HEK293 (cell line): ENCODE data around the gene PRR33.

Source experiments
- CTCF ChIA-PET: fragments of 350-600 bp; formaldehyde crosslinking; extraction: SDS; loops from one replicate; lab custom pipeline; 2021; ENCODE audit warnings: antibody characterized with exemption; lab: Yijun Ruan, JAX
- POLR2A ChIA-PET: fragments of 300-600 bp; formaldehyde crosslinking; extraction: SDS; loops from one replicate; lab custom pipeline; 2020; ENCODE audit warnings: antibody characterized with exemption, inconsistent platforms; lab: Yijun Ruan, JAX
- H3K27ac ChIP-seq: fragments of 200-500 bp; sonication (Bioruptor generic); 2 replicates; pipeline ENCODE4 v1.5.1; 2014; ENCODE audit warnings: low read depth, low read length, control low read depth, inconsistent platforms; ENCODE audit errors: extremely low read depth
- H3K36me3 ChIP-seq, 2 experiments: fragments of 200-500 bp in 1 of 2; sonication (Bioruptor generic) in 1 of 2; 1 replicate in 1 of 2; 2 replicates in 1 of 2; pipeline ENCODE4 v1.5.1; 2014 to 2017; ENCODE audit warnings: inconsistent platforms in 2 of 2, low read length in 2 of 2; ENCODE audit not compliant: control insufficient read depth in 2 of 2, insufficient read depth in 1 of 2
- H3K4me1 ChIP-seq: fragments of 200-500 bp; sonication (Bioruptor generic); 2 replicates; pipeline ENCODE4 v1.5.1; 2014; ENCODE audit warnings: mild to moderate bottlenecking, low read length, inconsistent platforms; ENCODE audit not compliant: control insufficient read depth, insufficient read depth
- H3K4me3 ChIP-seq: 2 replicates; pipeline ENCODE4 v1.5.1; 2011; ENCODE audit warnings: low read depth, mild to moderate bottlenecking, control low read depth, low read length, moderate library complexity
- H3K9me3 ChIP-seq: fragments of 200-500 bp; sonication (Bioruptor generic); 2 replicates; pipeline ENCODE4 v1.5.1; 2014; ENCODE audit warnings: low read depth, low read length, inconsistent platforms; ENCODE audit not compliant: control insufficient read depth, insufficient read depth
- PBX3 ChIP-seq: sonication (generic); formaldehyde crosslinking; IDR thresholded peaks from 2 replicates; pipeline ENCODE4 v1.8.1; 2022; ENCODE audit warnings: mild to moderate bottlenecking, moderate library complexity, missing genetic modification reagents
- PRDM10 ChIP-seq: fragments of 450-650 bp; formaldehyde crosslinking; IDR thresholded peaks from 2 replicates; pipeline ENCODE4 v1.5.1; 2016; ENCODE audit warnings: missing biosample characterization, missing genetic modification characterization
- SALL2 ChIP-seq: fragments of 450-650 bp; formaldehyde crosslinking; IDR thresholded peaks from 2 replicates; pipeline ENCODE4 v1.5.0; 2017; ENCODE audit warnings: missing biosample characterization, mild to moderate bottlenecking, missing genetic modification characterization, borderline replicate concordance
- ZNF133 ChIP-seq: fragments of 450-650 bp; formaldehyde crosslinking; IDR thresholded peaks from 2 replicates; pipeline ENCODE4 v1.5.1; 2016; ENCODE audit warnings: missing biosample characterization, missing genetic modification characterization
- ZNF148 ChIP-seq: fragments of 450-650 bp; formaldehyde crosslinking; IDR thresholded peaks from 2 replicates; pipeline ENCODE4 v1.5.0; 2017; ENCODE audit warnings: missing biosample characterization, missing genetic modification characterization, borderline replicate concordance
- ZNF202 ChIP-seq: fragments of 450-650 bp; formaldehyde crosslinking; IDR thresholded peaks from 2 replicates; pipeline ENCODE4 v1.5.1; 2016; ENCODE audit warnings: missing biosample characterization, missing genetic modification characterization, borderline replicate concordance
- ZNF366 ChIP-seq: fragments of 450-650 bp; formaldehyde crosslinking; conservative IDR thresholded peaks from 2 replicates; pipeline ENCODE4 v1.5.1; 2016; ENCODE audit warnings: missing biosample characterization, missing genetic modification characterization
- ZNF37A ChIP-seq: fragments of 450-650 bp; IDR thresholded peaks from 2 replicates; pipeline ENCODE4 v1.5.1; 2018; ENCODE audit warnings: missing biosample characterization, missing genetic modification characterization
- ZNF518A ChIP-seq: fragments of 450-650 bp; formaldehyde crosslinking; conservative IDR thresholded peaks from 2 replicates; pipeline ENCODE4 v1.5.1; 2016; ENCODE audit warnings: low read depth, missing biosample characterization, missing genetic modification characterization
- ZNF558 ChIP-seq: fragments of 450-650 bp; formaldehyde crosslinking; IDR thresholded peaks from 2 replicates; pipeline ENCODE4 v1.5.1; 2016; ENCODE audit warnings: missing biosample characterization, missing genetic modification characterization
- ZNF692 ChIP-seq: fragments of 450-650 bp; formaldehyde crosslinking; IDR thresholded peaks from 2 replicates; pipeline ENCODE4 v1.5.1; 2016; ENCODE audit warnings: missing biosample characterization, missing genetic modification characterization
- ZSCAN16 ChIP-seq: fragments of 450-650 bp; formaldehyde crosslinking; IDR thresholded peaks from 2 replicates; pipeline ENCODE4 v1.5.1; 2016; ENCODE audit warnings: missing biosample characterization, missing genetic modification characterization
- ZSCAN23 ChIP-seq: fragments of 450-650 bp; formaldehyde crosslinking; IDR thresholded peaks from 2 replicates; pipeline ENCODE4 v1.5.1; 2016; ENCODE audit warnings: missing biosample characterization, missing genetic modification characterization

The PRR33 gene

GRCh38 chr11:1888811-1889210 is 2.9 kb downstream of the PRR33 start (continued):
- TF ChIP-seq ZNF518A (tag by site-specific recombination) (no peak), ZNF692 (no peak), ZNF202 (tag by site-specific recombination) (no peak), PRDM10 (no peak), PBX3 (no peak)

- CTCF ChIA-PET = interaction anchor here (0.6 kb wide), 1 partner anchor 44 kb away, joined by 3 read pairs; no protein-coding TSS in a partner anchor
- H3K4me1 ChIP-seq = no peaks in the 10 kb centered on the region
- no peaks in the 10 kb centered on the region for H3K36me3 ChIP-seq
- H3K27ac ChIP-seq = no peak overlapping the region
- no peaks in the 10 kb centered on the region for H3K9me3 ChIP-seq
- H3K4me3 ChIP-seq = no peak overlapping the region
- POLR2A ChIA-PET = no interaction called here
- TF ChIP-seq SALL2 (tag by site-specific recombination) (no peak), ZNF366 (tag by site-specific recombination) (no peak), ZNF133 (tag by site-specific recombination) (no peak), ZSCAN23 (tag by site-specific recombination) (no peak), ZNF558 (tag by site-specific recombination) (no peak), ZNF148 (no peak), ZSCAN16 (tag by site-specific recombination) (no peak), ZNF37A (tag by site-specific recombination) (no peak)
These were observed 3.3 kb downstream of the PRR33 start for GRCh38 chr11:1888347-1888753.
